GM19025 (cell line): ENCODE measurements around the gene RPL10.

Experiments
- ATAC-seq: cut with Tn5 transposase; IDR thresholded peaks from one replicate; pipeline ENCODE4 v1.9.1; 2021; ENCODE audit warnings: mild to moderate bottlenecking, low read depth, moderate library complexity; ENCODE audit not compliant: unreplicated experiment

Gene RPL10

DNA sequence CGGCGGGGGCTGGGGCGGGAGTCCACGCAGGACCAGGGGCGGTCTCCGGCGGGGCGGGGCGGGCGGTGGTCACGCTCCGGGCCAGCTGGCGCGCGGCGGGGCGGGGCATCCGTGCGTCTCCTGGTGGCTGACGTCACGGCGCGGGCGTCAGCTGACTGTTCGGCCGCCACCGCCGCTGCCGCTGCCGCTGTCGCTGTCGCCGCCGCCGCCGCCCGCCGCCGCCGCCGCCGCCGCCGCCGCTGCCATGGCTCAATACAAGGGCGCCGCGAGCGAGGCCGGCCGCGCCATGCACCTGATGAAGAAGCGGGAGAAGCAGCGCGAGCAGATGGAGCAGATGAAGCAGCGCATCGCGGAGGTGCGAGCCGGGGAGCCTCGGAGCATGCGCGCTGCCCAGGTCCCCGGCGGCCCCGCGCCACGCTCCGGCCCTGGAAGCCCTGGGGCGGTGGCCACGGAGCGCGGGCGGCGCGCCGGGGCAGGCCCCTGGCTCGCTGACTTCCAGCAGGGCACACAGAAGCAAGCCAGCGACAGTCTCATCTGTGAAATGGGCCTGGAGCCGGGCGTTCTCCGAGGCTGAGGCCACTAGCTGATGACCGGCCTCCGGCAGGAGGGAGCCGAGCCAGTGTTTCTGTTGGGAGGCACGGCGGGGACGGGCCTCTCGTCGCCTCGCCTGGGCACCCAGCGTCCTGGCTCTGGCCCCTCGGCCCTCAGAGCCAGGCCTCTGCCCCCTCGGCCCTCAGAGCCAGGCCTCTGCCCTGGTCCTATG, 46.0 kb downstream of the RPL10 start, which contains the start of gene FAM50A:
TSS of gene FAM50A (plus strand) at position 150 of the 763 bp plus-strand sequence. CDS start at position 245, 95 bp downstream.
- peak; percentile 84 for ATAC-seq

GRCh38 chrX:154444755-154445246, 46.6 kb downstream of the RPL10 start:
- no peak for ATAC-seq

- no peak for ATAC-seq
Observed at GRCh38 chrX:154445776-154446175, 47.6 kb downstream of the RPL10 start.

GRCh38 chrX:154446430-154446829, 48.3 kb downstream of the RPL10 start:
- ATAC-seq, result no peak

GRCh38 chrX:154448484-154448883, 50.3 kb downstream of the RPL10 start:
- no peak for ATAC-seq

GRCh38 chrX:154449618-154450017, 51.4 kb downstream of the RPL10 start:
- ATAC-seq, result no peak

DNA sequence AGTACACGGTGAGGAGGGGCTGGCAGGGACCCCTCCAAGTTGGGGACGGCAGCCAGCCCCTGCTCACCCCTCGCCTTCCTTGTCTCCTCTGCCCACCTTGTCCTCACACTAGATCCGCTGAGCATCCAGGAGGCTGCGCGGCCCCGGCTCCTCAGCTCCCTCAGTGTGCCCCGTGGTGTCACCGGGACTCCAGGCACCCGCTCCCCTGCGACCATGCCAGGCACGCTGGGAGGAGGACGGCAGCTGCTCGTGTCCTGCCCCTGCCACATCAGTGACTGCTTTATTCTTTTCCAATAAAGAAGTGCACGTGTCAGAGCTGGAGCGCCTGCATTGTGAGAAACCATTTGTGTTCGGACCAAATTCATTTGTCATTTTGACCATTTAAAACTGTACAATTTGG, 52.1 kb downstream of the RPL10 start:
- ATAC-seq, result no peak
